H1 (cell line): ENCODE measurements around the gene ZNF3. TPM values are rescaled to one million over a fixed set of nuclear protein-coding genes. Genes with fewer than 3 reads are reported as not detected.

ENCODE experiments used
- CTCF ChIA-PET: fragments of 300-600 bp; sonication (Branson Sonifier 250); formaldehyde crosslinking; loops from one replicate; lab custom pipeline; 2021; ENCODE audit not compliant: partially characterized antibody; lab: Charles Lee
- POLR2A ChIA-PET: fragments of 300-600 bp; sonication (Branson Sonifier 250); formaldehyde crosslinking; loops from one replicate; lab custom pipeline; 2021; ENCODE audit warnings: inconsistent platforms; ENCODE audit not compliant: partially characterized antibody; lab: Charles Lee
- DNase-seq, 2 experiments: peaks; one replicate each; pipeline versions ENCODE4 v3.0.0 to v3.0.0-alpha.2; 2010 to 2022; ENCODE audit warnings: low spot score in 2 of 2, low read depth in 1 of 2, mixed read lengths in 1 of 2
- FAIRE-seq: peaks from 2 replicates; lab custom pipeline; 2011; peaks lifted over from hg19 to GRCh38; lab: Jason Lieb, UNC
- H2AFZ ChIP-seq: 2 replicates; pipeline ENCODE4 v1.8.1; 2012; ENCODE audit warnings: low read length, inconsistent platforms
- H2AK5ac ChIP-seq: 2 replicates; pipeline ENCODE4 v1.6.1; 2013; ENCODE audit warnings: low read depth, low read length
- H2BK120ac ChIP-seq: replicated peaks from 2 replicates; pipeline ENCODE3; 2013; ENCODE audit warnings: low read depth, low read length, inconsistent platforms
- H2BK12ac ChIP-seq: 2 replicates; pipeline ENCODE4 v1.6.1; 2013; ENCODE audit warnings: low read depth, low read length
- H2BK15ac ChIP-seq: 2 replicates; pipeline ENCODE4 v1.6.1; 2013; ENCODE audit warnings: low read length
- H2BK20ac ChIP-seq: 2 replicates; pipeline ENCODE4 v1.6.1; 2013; ENCODE audit warnings: low read length
- H2BK5ac ChIP-seq: 2 replicates; pipeline ENCODE4 v1.6.1; 2013; ENCODE audit warnings: low read depth, low read length
- H3K14ac ChIP-seq: 2 replicates; pipeline ENCODE4 v1.6.1; 2013; ENCODE audit warnings: inconsistent platforms; ENCODE audit not compliant: insufficient read length
- H3K18ac ChIP-seq: 2 replicates; pipeline ENCODE4 v1.6.1; 2013; ENCODE audit warnings: low read length; ENCODE audit errors: extremely low read depth
- H3K23ac ChIP-seq: 2 replicates; pipeline ENCODE4 v1.6.1; 2013; ENCODE audit warnings: inconsistent platforms; ENCODE audit not compliant: insufficient read length
- H3K23me2 ChIP-seq: 2 replicates; pipeline ENCODE4 v1.6.1; 2013; ENCODE audit warnings: low read depth, low read length
- H3K27ac ChIP-seq: 2 replicates; pipeline ENCODE4 v1.6.1; 2011; ENCODE audit warnings: low read depth, low read length, inconsistent platforms
- H3K27me3 ChIP-seq, 4 experiments: replicated peaks in 1 of 4; 1 replicate in 1 of 4; 2 replicates in 3 of 4; pipeline versions ENCODE4 v1.6.1 to v1.8.1; 2011 to 2013; ENCODE audit warnings: low read length in 3 of 4, mild to moderate bottlenecking in 3 of 4, inconsistent platforms in 2 of 4, mixed read lengths in 2 of 4, moderate library complexity in 1 of 4; ENCODE audit not compliant: control insufficient read depth in 3 of 4, insufficient read depth in 3 of 4; ENCODE audit errors: extremely low read depth in 1 of 4
- H3K36me3 ChIP-seq, 4 experiments: 2 replicates each; pipeline versions ENCODE4 v1.6.1 to v1.8.1; 2011 to 2013; ENCODE audit warnings: mild to moderate bottlenecking in 4 of 4, low read length in 3 of 4, moderate library complexity in 2 of 4, control low read depth in 1 of 4, inconsistent platforms in 1 of 4; ENCODE audit not compliant: insufficient read depth in 4 of 4, control insufficient read depth in 2 of 4
- H3K4ac ChIP-seq: replicated peaks from 2 replicates; pipeline ENCODE3; 2013; ENCODE audit warnings: low read length, low read depth, mixed read lengths, inconsistent platforms; ENCODE audit not compliant: insufficient read length
- H3K4me1 ChIP-seq, 4 experiments: replicated peaks in 1 of 4; 1 replicate in 1 of 4; 2 replicates in 3 of 4; pipeline versions ENCODE4 v1.6.1 to v1.8.1; 2011 to 2013; ENCODE audit warnings: low read length in 3 of 4, inconsistent platforms in 2 of 4, mixed read lengths in 1 of 4; ENCODE audit not compliant: insufficient read depth in 4 of 4, control insufficient read depth in 3 of 4
- H3K4me2 ChIP-seq, 2 experiments: 2 replicates each; pipeline versions ENCODE4 v1.6.1 to v1.8.1; 2011 to 2013; ENCODE audit warnings: low read depth in 2 of 2, low read length in 2 of 2, control low read depth in 1 of 2, inconsistent platforms in 1 of 2, mild to moderate bottlenecking in 1 of 2; ENCODE audit not compliant: insufficient read depth in 1 of 2
- H3K4me3 ChIP-seq, 4 experiments: fragments of 200-600, 300-600 bp in 1 of 4; sonication (generic), shearing (Covaris generic), sonication (Bioruptor Twin) in 1 of 4; 2 replicates each; pipeline versions ENCODE4 v1.5.1 to v1.8.1; 2011 to 2016; ENCODE audit warnings: low read length in 4 of 4, low read depth in 3 of 4, control low read depth in 2 of 4, inconsistent platforms in 2 of 4, mild to moderate bottlenecking in 2 of 4, mixed read lengths in 1 of 4, moderate library complexity in 1 of 4; ENCODE audit not compliant: insufficient read depth in 2 of 4; ENCODE audit errors: extremely low read depth in 1 of 4
- H3K56ac ChIP-seq: replicated peaks from 2 replicates; pipeline ENCODE3; 2013; ENCODE audit warnings: low read depth, mild to moderate bottlenecking, mixed read lengths, low read length, inconsistent platforms; ENCODE audit not compliant: insufficient read length
- H3K79me1 ChIP-seq: 2 replicates; pipeline ENCODE4 v1.6.1; 2013; ENCODE audit warnings: low read depth, low read length, control low read depth
- H3K79me2 ChIP-seq, 2 experiments: 2 replicates each; pipeline versions ENCODE4 v1.6.1 to v1.8.1; 2012 to 2013; ENCODE audit warnings: low read length in 2 of 2, mild to moderate bottlenecking in 2 of 2, inconsistent platforms in 1 of 2; ENCODE audit not compliant: insufficient read depth in 2 of 2, control insufficient read depth in 1 of 2
- H3K9ac ChIP-seq, 4 experiments: replicated peaks in 1 of 4; 1 replicate in 1 of 4; 2 replicates in 3 of 4; pipeline versions ENCODE4 v1.6.1 to v1.8.1; 2011 to 2013; ENCODE audit warnings: low read depth in 3 of 4, low read length in 3 of 4, control low read depth in 2 of 4, mild to moderate bottlenecking in 2 of 4, moderate library complexity in 2 of 4, inconsistent platforms in 1 of 4; ENCODE audit errors: extremely low read depth in 1 of 4
- H3K9me3 ChIP-seq, 2 experiments: 2 replicates each; pipeline versions ENCODE4 v1.6.1 to v1.8.1; 2012 to 2013; ENCODE audit warnings: mild to moderate bottlenecking in 2 of 2, moderate library complexity in 2 of 2, control low read depth in 1 of 2, inconsistent platforms in 1 of 2, low read depth in 1 of 2, low read length in 1 of 2, mixed read lengths in 1 of 2; ENCODE audit not compliant: insufficient read depth in 2 of 2
- H4K20me1 ChIP-seq, 2 experiments: replicated peaks in 1 of 2; 2 replicates each; pipeline versions ENCODE3 to v1.8.1; 2011 to 2013; ENCODE audit warnings: inconsistent platforms in 2 of 2, low read length in 2 of 2, mild to moderate bottlenecking in 1 of 2; ENCODE audit not compliant: insufficient read depth in 2 of 2, control insufficient read depth in 1 of 2
- H4K5ac ChIP-seq: 2 replicates; pipeline ENCODE4 v1.6.1; 2013; ENCODE audit warnings: low read length, low read depth, mixed read lengths, inconsistent platforms; ENCODE audit not compliant: insufficient read length
- H4K8ac ChIP-seq: 2 replicates; pipeline ENCODE4 v1.8.0; 2013; ENCODE audit warnings: mild to moderate bottlenecking, moderate library complexity, low read length, inconsistent platforms; ENCODE audit not compliant: insufficient read depth; ENCODE audit errors: extremely low read depth
- H4K91ac ChIP-seq: replicated peaks from 2 replicates; pipeline ENCODE3; 2013; ENCODE audit warnings: low read length, mixed read lengths, inconsistent platforms; ENCODE audit not compliant: insufficient read length
- CHD2 ChIP-seq: IDR thresholded peaks from 2 replicates; pipeline ENCODE4 v1.6.1; 2012; ENCODE audit warnings: low read length, improper control_type of control experiment
- RFX5 ChIP-seq: IDR thresholded peaks from 2 replicates; pipeline ENCODE4 v1.6.1; 2011; ENCODE audit warnings: low read depth, low read length, improper control_type of control experiment, borderline replicate concordance
- WGBS, 2 experiments: shearing (Covaris generic) in 1 of 2; methylation state at CpG; one replicate each; pipeline versions ENCODE4 v1.1.6 to v1.1.7; 2013 to 2015; ENCODE audit warnings: low lambda C conversion rate in 2 of 2, mixed read lengths in 2 of 2, inconsistent platforms in 1 of 2, low coverage in 1 of 2, missing lambda C conversion rate in 1 of 2; ENCODE audit not compliant: insufficient replicate concordance in 2 of 2, insufficient coverage in 1 of 2, insufficient read length in 1 of 2; ENCODE audit errors: extremely low coverage in 1 of 2, missing lambda C conversion rate in 1 of 2; 5-methylcytosine and 5-hydroxymethylcytosine counted together
- polyA plus RNA-seq, 7 experiments: library from polyadenylated mRNA; depleted of rRNA in 3 of 7; stranded (reverse) in 5 of 7; unstranded in 2 of 7; fragments of >200 nt in 5 of 7; fragments of 200-250 nt in 2 of 7; gene quantifications; 1 replicate in 5 of 7; 2 replicates in 1 of 7; 4 replicates in 1 of 7; pipeline versions ENCODE4 v1.2.1 to v1.2.3, GENCODE V29; 2011 to 2013; ENCODE audit warnings: missing spikeins in 2 of 7, mixed read lengths in 2 of 7
- total RNA-seq: library from RNA; stranded (reverse); fragmentation: NEBNext Ultra II Directional; extraction: Animal tissue kit (Norgen Biotek cat#: 25700); gene quantifications from 2 replicates; pipeline ENCODE4 v1.2.1, GENCODE V29; 2021

Gene ZNF3
- total and polyA plus RNA-seq, 2 of the 8 experiments (the other 6 are each of a cell fraction or from before 2014, with no cell fraction given) = 26.9 to 49.1 TPM

DNA sequence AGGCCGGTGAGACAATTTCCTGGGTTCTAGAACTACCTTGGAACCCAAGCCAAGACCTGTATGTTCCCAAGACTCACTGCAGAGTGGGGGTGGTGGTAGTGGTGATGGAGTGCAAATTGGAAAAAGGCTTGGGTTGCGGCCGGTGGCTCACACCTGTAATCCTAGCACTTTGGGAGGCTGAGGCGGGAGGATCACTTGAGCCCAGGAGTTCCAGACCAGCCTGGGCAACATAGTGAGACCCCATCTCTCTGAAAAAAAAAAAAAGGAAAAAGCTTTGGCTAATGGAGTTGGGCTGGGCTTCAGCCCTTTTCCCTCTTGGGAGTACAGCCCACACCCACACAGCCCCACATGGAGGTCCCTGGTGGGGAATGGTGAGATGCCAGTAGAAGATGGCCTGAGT is 24.0 kb upstream of the ZNF3 start:
- Histone ChIP-seq H3K14ac (no peak overlapping the region), H3K4me1 (no peaks in the 10 kb centered on the region; a peak in 2 of 7 replicates), H2AFZ (no peak overlapping the region), H4K8ac (no peak overlapping the region), H3K4me3 (no peak overlapping the region), H3K9ac (no peak overlapping the region), H3K23me2 (no peaks in the 10 kb centered on the region), H3K23ac (no peak overlapping the region), H3K9me3 (no peaks in the 10 kb centered on the region), H3K18ac (no peak overlapping the region), H4K91ac (no peak overlapping the region), H2AK5ac (no peak overlapping the region), H2BK12ac (no peak overlapping the region), H3K56ac (no peak overlapping the region), H2BK15ac (no peak overlapping the region), H3K36me3 (peaks cover 9 to 40% (median 31%) of the 10 kb centered on the region in 4 experiments; a peak in 7 of 8 replicates), H2BK20ac (no peak overlapping the region), H3K27me3 (no peaks in the 10 kb centered on the region), H2BK120ac (no peak overlapping the region), H3K79me1 (no peaks in the 10 kb centered on the region; the same call in 1 of the 2 replicates), H3K79me2 (peaks cover 0 to 12% of the 10 kb centered on the region in 2 experiments; a peak in 1 of 4 replicates), H3K4me2 (no peak overlapping the region), H2BK5ac (no peak overlapping the region), H3K4ac (no peak overlapping the region), H4K20me1 (peaks cover 5% of the 10 kb centered on the region in 2 experiments), H4K5ac (no peak overlapping the region), H3K27ac (no peak overlapping the region)
- DNase-seq (no peak), FAIRE-seq (no peak)
- POLR2A ChIA-PET = interaction anchor here (0.6 to 20.0 kb wide), 5 partner anchors 12 to 62 kb away, joined by 3 to 722 read pairs (median 5); partner anchors contain the start of genes CNPY4, COPS6, GAL3ST4 and MBLAC1
- CTCF ChIA-PET = interaction anchor here (1.0 to 2.1 kb wide), 3 partner anchors 25 to 115 kb away, joined by 3 to 5 read pairs (median 3); no protein-coding TSS in a partner anchor
- WGBS, 2 experiments = 96% methylated on average over 4 of the region's 4 CpGs; no CpG with 5 or more reads in 1 of the 2 experiments
- no peak for TF ChIP-seq CHD2
- TF ChIP-seq RFX5 = no peak
